ENCODE results near the gene VSX2. TPM values are rescaled to one million over a fixed set of nuclear protein-coding genes. Genes with fewer than 3 reads are reported as not detected.

The VSX2 gene
- total and polyA plus RNA-seq, 2 of the 13 experiments (the other 11 are each of a cell fraction or from before 2014, with no cell fraction given): 0.05 TPM; not detected in 1

GRCh38 chr14:74302634-74303569 lies 63.7 kb downstream of the VSX2 start, which contains the start of gene ABCD4 (continued):
- no peak; the same call in 1 of the 2 replicates for TF ChIP-seq ZSCAN20 (CRISPR knock-in tag; IDR thresholded peaks at IDR 0.05; ENCODE audit: borderline replicate concordance)
- TF ChIP-seq ZNF704 (CRISPR knock-in tag; IDR thresholded peaks at IDR 0.05; ENCODE audit: borderline replicate concordance): no peak
- no peak for TF ChIP-seq HHEX (CRISPR knock-in tag; IDR thresholded peaks at IDR 0.05)
- TF ChIP-seq SSRP1 (CRISPR knock-in tag; IDR thresholded peaks at IDR 0.05): no peak
- TF ChIP-seq ZBTB4 (CRISPR knock-in tag; IDR thresholded peaks at IDR 0.05; ENCODE audit: borderline replicate concordance): peak; percentile 69; the same call in 1 of the 2 replicates
- TF ChIP-seq TBX3 (IDR thresholded peaks at IDR 0.05; ENCODE audit: borderline replicate concordance): no peak
- no peak for TF ChIP-seq ZNF34 (CRISPR knock-in tag; IDR thresholded peaks at IDR 0.05; ENCODE audit: borderline replicate concordance)
- no peak; the same call in 1 of the 2 replicates for TF ChIP-seq RBAK (CRISPR knock-in tag; IDR thresholded peaks at IDR 0.05)
- TF ChIP-seq HIVEP1 (CRISPR knock-in tag; IDR thresholded peaks at IDR 0.05): 0 out of 2 replicates have a peak, but pooled peaks have one; percentile 68
- TF ChIP-seq NR2C2 (CRISPR knock-in tag; IDR thresholded peaks at IDR 0.05; ENCODE audit: borderline replicate concordance): peak; percentile 57
- TF ChIP-seq PHF21A (CRISPR knock-in tag; IDR thresholded peaks at IDR 0.05): peak; percentile 45; the same call in 1 of the 2 replicates
- TF ChIP-seq PRDM10 (CRISPR knock-in tag; IDR thresholded peaks at IDR 0.05; ENCODE audit: low read depth): no peak
- TF ChIP-seq BRD4 (CRISPR knock-in tag; IDR thresholded peaks at IDR 0.05): no peak; the same call in 1 of the 2 replicates
- TF ChIP-seq STAG1 (CRISPR knock-in tag; IDR thresholded peaks at IDR 0.05): no peak
- TF ChIP-seq TGIF2 (CRISPR knock-in tag; IDR thresholded peaks at IDR 0.05): no peak
- no peak for TF ChIP-seq CC2D1A (CRISPR knock-in tag; IDR thresholded peaks at IDR 0.05)
- TF ChIP-seq RORA (CRISPR knock-in tag; IDR thresholded peaks at IDR 0.05): no peak
- peak; percentile 72; the same call in 1 of the 2 replicates for TF ChIP-seq ZNF788 (CRISPR knock-in tag; IDR thresholded peaks at IDR 0.05; ENCODE audit: borderline replicate concordance)
- peak; percentile 54; the same call in 1 of the 2 replicates for TF ChIP-seq ZNF160 (CRISPR knock-in tag; IDR thresholded peaks at IDR 0.05)
- TF ChIP-seq MZF1 (CRISPR knock-in tag; IDR thresholded peaks at IDR 0.05; ENCODE audit: borderline replicate concordance): peak; percentile 54; the same call in 1 of the 2 replicates
- TF ChIP-seq ZNF337 (CRISPR knock-in tag; IDR thresholded peaks at IDR 0.05; ENCODE audit: borderline replicate concordance, low read depth): no peak

All from HepG2 (cell line).